Esophagus muscularis mucosa (tissue), 4 donors: ENCODE data around the gene GNMT. TPM values are rescaled to one million over a fixed set of nuclear protein-coding genes. Genes with fewer than 3 reads are reported as not detected.

Experiments used
- DNase-seq: peaks from one replicate; pipeline ENCODE4 v3.0.0-alpha.2; 2017; ENCODE audit errors: extremely low spot score
- H3K27ac ChIP-seq, 4 donors: fragments of 200-600 bp; sonication (generic); replicated peaks in 1 of 4; 1 replicate in 3 of 4; 2 replicates in 1 of 4; pipeline ENCODE4 v1.5.1; 2016 to 2019; ENCODE audit warnings: mild to moderate bottlenecking in 1 of 4
- H3K27me3 ChIP-seq, 4 donors: fragments of 200-600 bp; sonication (generic); one replicate each; pipeline versions ENCODE4 v1.5.1 to v1.6.0; 2016 to 2019
- H3K36me3 ChIP-seq, 4 donors: fragments of 200-600 bp; sonication (generic); one replicate each; pipeline ENCODE4 v1.5.1; 2016 to 2019
- H3K4me1 ChIP-seq, 4 donors: fragments of 200-600 bp; sonication (generic); one replicate each; pipeline ENCODE4 v1.5.1; 2016 to 2019
- H3K4me3 ChIP-seq, 4 donors: fragments of 200-600 bp; sonication (generic); 1 replicate in 2 of 4; 2 replicates in 2 of 4; pipeline ENCODE4 v1.5.1; 2016 to 2019; ENCODE audit warnings: mild to moderate bottlenecking in 4 of 4, moderate library complexity in 1 of 4
- H3K9me3 ChIP-seq, 4 donors: fragments of 200-600 bp; sonication (generic); 1 replicate in 3 of 4; 2 replicates in 1 of 4; pipeline ENCODE4 v1.5.1; 2016 to 2019
- CTCF ChIP-seq, 3 experiments: fragments of 200-600 bp in 2 of 3; fragments of 450-650 bp in 1 of 3; sonication (generic) in 2 of 3; IDR thresholded peaks; one replicate each; pipeline ENCODE4 v1.5.1; 2017 to 2019; ENCODE audit warnings: antibody characterized with exemption in 3 of 3, mild to moderate bottlenecking in 2 of 3, moderate library complexity in 1 of 3
- EP300 ChIP-seq: sonication (generic); formaldehyde crosslinking; IDR thresholded peaks from one replicate; pipeline ENCODE4 v1.6.1; 2017; ENCODE audit warnings: antibody characterized with exemption
- POLR2A ChIP-seq: fragments of 450-650 bp; IDR thresholded peaks from one replicate; pipeline ENCODE4 v1.6.1; 2017; ENCODE audit warnings: antibody characterized with exemption, moderate library complexity, mild to moderate bottlenecking, low read depth
- POLR2AphosphoS5 ChIP-seq, 2 donors: sonication (generic); formaldehyde crosslinking; IDR thresholded peaks; one replicate each; pipeline ENCODE4 v1.6.1; 2017; ENCODE audit warnings: antibody characterized with exemption in 2 of 2
- WGBS: methylation state at CpG from one replicate; pipeline ENCODE4 v1.1.5; 2018; 5-methylcytosine and 5-hydroxymethylcytosine counted together
- intact Hi-C: fragments of 100-400 bp; cut with DNase I; formaldehyde crosslinking; loops from one replicate; pipeline ENCODE4 v1.15.1; 2023
- total RNA-seq, 4 donors: library from RNA; depleted of rRNA; stranded (reverse); fragments of >200 nt; gene quantifications; one replicate each; pipeline versions ENCODE4 v1.1.0 to v1.2.1, GENCODE V29; 2016

The GNMT gene
- total RNA-seq, 4 donors from 2014 or later, result 2.3 to 4.5 (median 3.6) TPM; not detected in 1

GRCh38 chr6:42935322-42935721 is 25.2 kb upstream of the GNMT start:
- Histone ChIP-seq H3K4me3 (no peak overlapping the region), H3K27me3 (no peaks in the 10 kb centered on the region), H3K27ac (no peak overlapping the region), H3K9me3 (no peaks in the 10 kb centered on the region), H3K4me1 (peaks cover 11 to 31% (median 30%) of the 10 kb centered on the region in 4 donors), H3K36me3 (peaks cover 28 to 67% (median 62%) of the 10 kb centered on the region in 4 donors)
- intact Hi-C loops, result no loop called here
- no peak for DNase-seq
- WGBS, result 40% methylated on average over 5 of the region's 7 CpGs
- no peak for TF ChIP-seq POLR2AphosphoS5 (IDR thresholded peaks at IDR 0.05)
- no peak for TF ChIP-seq CTCF (IDR thresholded peaks at IDR 0.05)

GRCh38 chr6:42936398-42936797 is 24.2 kb upstream of the GNMT start:
- WGBS, result 88% methylated on average over 11 of the region's 11 CpGs
- Histone ChIP-seq H3K4me1 (peaks cover under 1 to 20% (median 19%) of the 10 kb centered on the region in 4 donors), H3K4me3 (no peak overlapping the region), H3K9me3 (no peaks in the 10 kb centered on the region), H3K36me3 (peaks cover 32 to 75% (median 64%) of the 10 kb centered on the region in 4 donors), H3K27ac (no peak overlapping the region), H3K27me3 (no peaks in the 10 kb centered on the region)
- DNase-seq, result no peak
- intact Hi-C loops, result no loop called here
- TF ChIP-seq EP300 (no peak), POLR2AphosphoS5 (IDR thresholded peaks at IDR 0.05) (no peak), CTCF (IDR thresholded peaks at IDR 0.05) (no peak), POLR2A (no peak)

GRCh38 chr6:42937548-42938427 is 22.8 kb upstream of the GNMT start:
- H3K27ac ChIP-seq, result no peak overlapping the region
- intact Hi-C loops, result no loop called here
- H3K4me3 ChIP-seq, result no peak overlapping the region
- WGBS, result 92% methylated on average over 12 of the region's 13 CpGs
- H3K4me1 ChIP-seq, result peaks cover 0 to 6% (median 5%) of the 10 kb centered on the region in 4 donors
- no peak for DNase-seq
- no peaks in the 10 kb centered on the region for H3K27me3 ChIP-seq
- H3K36me3 ChIP-seq, result peaks cover 32 to 85% (median 67%) of the 10 kb centered on the region in 4 donors
- H3K9me3 ChIP-seq, result no peaks in the 10 kb centered on the region
- no peak for TF ChIP-seq POLR2AphosphoS5 (IDR thresholded peaks at IDR 0.05)
- no peak for TF ChIP-seq EP300
- TF ChIP-seq CTCF (IDR thresholded peaks at IDR 0.05), result no peak
- TF ChIP-seq POLR2A, result no peak

- peaks cover 32 to 92% (median 67%) of the 10 kb centered on the region in 4 donors for H3K36me3 ChIP-seq
- H3K27ac ChIP-seq, result no peak overlapping the region
- no peaks in the 10 kb centered on the region for H3K9me3 ChIP-seq
- 88% methylated on average over 4 of the region's 5 CpGs for WGBS
- H3K4me3 ChIP-seq, result no peak overlapping the region
- H3K4me1 ChIP-seq, result no peaks in the 10 kb centered on the region
- TF ChIP-seq POLR2AphosphoS5 (IDR thresholded peaks at IDR 0.05) (no peak), CTCF (IDR thresholded peaks at IDR 0.05) (no peak), POLR2A (no peak), EP300 (no peak)
- DNase-seq, result no peak
- intact Hi-C loops, result no loop called here
- H3K27me3 ChIP-seq, result no peaks in the 10 kb centered on the region
Observed at GRCh38 chr6:42938428-42938796, 22.1 kb upstream of the GNMT start.
